Testis (tissue), 3 donors: Measurements from ENCODE around the gene VKORC1L1. TPM values are rescaled to one million over a fixed set of nuclear protein-coding genes. Genes with fewer than 3 reads are reported as not detected.

Experiments
- DNase-seq: peaks from one replicate; pipeline ENCODE4 v3.0.0-alpha.2; 2019
- H3K27ac ChIP-seq, 2 donors: fragments of 200-600 bp; sonication (generic); one replicate each; pipeline ENCODE4 v1.5.1; 2019
- H3K27me3 ChIP-seq: fragments of 200-600 bp; sonication (generic); one replicate; pipeline ENCODE4 v1.5.1; 2019
- H3K36me3 ChIP-seq: fragments of 200-600 bp; sonication (generic); one replicate; pipeline ENCODE4 v1.5.1; 2017; ENCODE audit warnings: low read depth; ENCODE audit errors: missing control alignments
- H3K4me1 ChIP-seq: fragments of 200-600 bp; sonication (generic); one replicate; pipeline ENCODE4 v1.5.1; 2019
- H3K4me3 ChIP-seq, 2 donors: fragments of 200-600 bp; sonication (generic); one replicate each; pipeline ENCODE4 v1.5.1; 2017 to 2019
- H3K9me3 ChIP-seq: fragments of 200-600 bp; sonication (generic); one replicate; pipeline ENCODE4 v1.5.1; 2017
- POLR2A ChIP-seq: fragments of 450-650 bp; IDR thresholded peaks from one replicate; pipeline ENCODE4 v1.6.1; 2017; ENCODE audit warnings: antibody characterized with exemption, mild to moderate bottlenecking, moderate library complexity
- WGBS, 2 donors: methylation state at CpG; one replicate each; pipeline ENCODE4 v1.1.5; 2018; 5-methylcytosine and 5-hydroxymethylcytosine counted together
- intact Hi-C: fragments of 100-400 bp; cut with DNase I; formaldehyde crosslinking; loops from one replicate; pipeline ENCODE4 v1.15.1; 2023; ENCODE audit warnings: low total_unique reads
- polyA plus RNA-seq: library from polyadenylated mRNA; stranded (reverse); fragments of 350-450 nt; fragmentation: Illumina TruSeq; extraction: RNeasy Lipid Tissue Mini Kit (QIAGEN cat#74804); gene quantifications from one replicate; pipeline ENCODE4 v1.2.3, GENCODE V29; 2014; ENCODE audit warnings: low read depth, low replicate concordance; ENCODE audit not compliant: insufficient read depth
- total RNA-seq, 2 donors: library from RNA; depleted of rRNA; stranded (reverse); fragments of >200 nt; gene quantifications; one replicate each; pipeline ENCODE4 v1.2.3, GENCODE V29; 2016
- TF ChIP-seq, protein P1 (sequence below), 3 experiments: fragments of 450-650 bp in 2 of 3; fragments of 200-600 bp in 1 of 3; sonication (generic) in 1 of 3; IDR thresholded peaks; one replicate each; pipeline ENCODE4 v1.5.1; 2016 to 2019; ENCODE audit warnings: antibody characterized with exemption in 3 of 3, mild to moderate bottlenecking in 2 of 3, moderate library complexity in 1 of 3

Gene VKORC1L1
- total and polyA plus RNA-seq, 3 donors from 2014 or later, result 11.4 to 22.0 (median 13.5) TPM

DNA sequence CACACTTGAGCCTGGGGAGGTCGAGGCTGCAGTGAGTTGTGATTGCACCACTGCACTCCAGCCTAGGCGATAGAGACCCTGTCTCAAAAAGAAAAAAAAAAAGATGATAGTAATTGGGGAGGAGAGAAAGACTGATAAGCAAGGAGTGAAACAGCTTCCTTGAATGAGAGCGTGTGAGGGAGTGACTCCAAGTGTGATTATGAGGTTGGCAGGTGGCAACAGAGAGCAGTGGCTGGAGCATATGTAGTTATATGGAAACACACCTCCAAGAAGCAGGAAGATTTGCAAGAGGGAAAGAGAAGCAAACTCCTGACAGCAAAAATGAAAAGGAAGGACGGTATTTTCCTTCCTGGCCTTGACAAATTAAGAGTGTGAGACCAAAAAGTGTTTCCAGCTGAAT is 50.4 kb downstream of the VKORC1L1 start:
- Histone ChIP-seq H3K27ac (no peak overlapping the region), H3K4me3 (no peak overlapping the region), H3K4me1 (no peaks in the 10 kb centered on the region), H3K27me3 (no peaks in the 10 kb centered on the region), H3K36me3 (no peaks in the 10 kb centered on the region), H3K9me3 (no peaks in the 10 kb centered on the region)
- DNase-seq, result no peak
- TF ChIP-seq POLR2A, result no peak
- TF ChIP-seq, protein P1, sequence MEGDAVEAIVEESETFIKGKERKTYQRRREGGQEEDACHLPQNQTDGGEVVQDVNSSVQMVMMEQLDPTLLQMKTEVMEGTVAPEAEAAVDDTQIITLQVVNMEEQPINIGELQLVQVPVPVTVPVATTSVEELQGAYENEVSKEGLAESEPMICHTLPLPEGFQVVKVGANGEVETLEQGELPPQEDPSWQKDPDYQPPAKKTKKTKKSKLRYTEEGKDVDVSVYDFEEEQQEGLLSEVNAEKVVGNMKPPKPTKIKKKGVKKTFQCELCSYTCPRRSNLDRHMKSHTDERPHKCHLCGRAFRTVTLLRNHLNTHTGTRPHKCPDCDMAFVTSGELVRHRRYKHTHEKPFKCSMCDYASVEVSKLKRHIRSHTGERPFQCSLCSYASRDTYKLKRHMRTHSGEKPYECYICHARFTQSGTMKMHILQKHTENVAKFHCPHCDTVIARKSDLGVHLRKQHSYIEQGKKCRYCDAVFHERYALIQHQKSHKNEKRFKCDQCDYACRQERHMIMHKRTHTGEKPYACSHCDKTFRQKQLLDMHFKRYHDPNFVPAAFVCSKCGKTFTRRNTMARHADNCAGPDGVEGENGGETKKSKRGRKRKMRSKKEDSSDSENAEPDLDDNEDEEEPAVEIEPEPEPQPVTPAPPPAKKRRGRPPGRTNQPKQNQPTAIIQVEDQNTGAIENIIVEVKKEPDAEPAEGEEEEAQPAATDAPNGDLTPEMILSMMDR (IDR thresholded peaks at IDR 0.05), result no peak
- intact Hi-C loops, result no loop called here
- WGBS, 2 donors, result 64 to 65% methylated on average over 4 of the region's 4 CpGs

DNA sequence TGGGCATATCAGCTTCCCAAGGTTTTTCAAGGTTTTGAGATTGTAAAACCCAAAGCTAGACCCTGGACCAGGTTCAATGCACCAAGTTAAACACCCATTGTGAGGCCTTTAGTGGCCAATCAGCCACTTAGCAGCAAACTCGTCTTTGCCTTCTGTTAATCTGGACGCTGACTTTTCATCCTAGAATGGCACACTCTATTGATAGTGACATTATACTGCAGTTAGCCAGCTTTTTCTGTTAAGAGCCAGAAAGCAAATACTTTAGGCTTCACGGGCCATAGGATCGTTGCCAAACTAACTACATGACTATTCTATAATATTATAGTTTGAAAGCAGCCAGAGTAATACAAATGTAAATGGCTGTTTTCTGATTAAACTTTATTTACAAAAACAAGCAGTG is 51.3 kb downstream of the VKORC1L1 start:
- intact Hi-C loops, result no loop called here
- no peaks in the 10 kb centered on the region for H3K4me1 ChIP-seq
- H3K36me3 ChIP-seq, result no peaks in the 10 kb centered on the region
- TF ChIP-seq, protein P1 (IDR thresholded peaks at IDR 0.05), result no peak
- TF ChIP-seq POLR2A, result no peak
- H3K4me3 ChIP-seq, result no peak overlapping the region
- DNase-seq, result no peak
- H3K27ac ChIP-seq, result no peak overlapping the region
- whole genome bisulfite sequencing, 2 donors, result 77 to 82% methylated on average over 4 of the region's 4 CpGs
- H3K9me3 ChIP-seq, result no peaks in the 10 kb centered on the region
- H3K27me3 ChIP-seq, result no peaks in the 10 kb centered on the region

DNA sequence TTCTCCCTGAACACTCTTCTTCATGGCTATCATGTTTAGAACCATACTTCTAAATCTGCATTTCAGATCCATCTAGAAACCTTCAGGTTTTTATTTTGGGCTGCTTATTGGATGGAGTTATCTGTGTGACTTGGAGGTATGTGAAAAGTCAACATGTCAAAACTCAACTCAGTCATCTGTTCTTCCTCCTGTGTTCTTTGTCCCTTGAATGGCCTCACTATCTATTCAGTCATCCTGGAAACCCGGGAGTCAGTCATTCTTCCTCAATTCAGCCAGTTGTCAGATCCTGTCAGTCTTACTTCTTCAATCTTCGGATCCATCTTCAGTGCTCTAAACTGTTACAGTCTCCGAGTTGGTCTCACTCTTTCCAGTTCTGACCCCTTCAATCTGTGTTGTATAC is 52.2 kb downstream of the VKORC1L1 start:
- TF ChIP-seq POLR2A, result no peak
- TF ChIP-seq, protein P1 (IDR thresholded peaks at IDR 0.05), result no peak
- WGBS, 2 donors, result 81 to 87% methylated on average over 3 of the region's 3 CpGs
- Histone ChIP-seq H3K4me3 (no peak overlapping the region), H3K9me3 (no peaks in the 10 kb centered on the region), H3K4me1 (no peaks in the 10 kb centered on the region), H3K27ac (no peak overlapping the region), H3K27me3 (no peaks in the 10 kb centered on the region), H3K36me3 (no peaks in the 10 kb centered on the region)
- DNase-seq, result no peak
- intact Hi-C loops, result no loop called here

GRCh38 chr7:65926588-65926987 is 53.7 kb downstream of the VKORC1L1 start:
- intact Hi-C loops, result no loop called here
- Histone ChIP-seq H3K4me1 (no peaks in the 10 kb centered on the region), H3K4me3 (no peak overlapping the region), H3K36me3 (no peaks in the 10 kb centered on the region), H3K27ac (no peak overlapping the region), H3K9me3 (no peaks in the 10 kb centered on the region), H3K27me3 (no peaks in the 10 kb centered on the region)
- no peak for DNase-seq
- TF ChIP-seq POLR2A, result no peak
- TF ChIP-seq, protein P1 (IDR thresholded peaks at IDR 0.05), result no peak
